ENCODE measurements around the gene STK24.

STK24 gene

DNA sequence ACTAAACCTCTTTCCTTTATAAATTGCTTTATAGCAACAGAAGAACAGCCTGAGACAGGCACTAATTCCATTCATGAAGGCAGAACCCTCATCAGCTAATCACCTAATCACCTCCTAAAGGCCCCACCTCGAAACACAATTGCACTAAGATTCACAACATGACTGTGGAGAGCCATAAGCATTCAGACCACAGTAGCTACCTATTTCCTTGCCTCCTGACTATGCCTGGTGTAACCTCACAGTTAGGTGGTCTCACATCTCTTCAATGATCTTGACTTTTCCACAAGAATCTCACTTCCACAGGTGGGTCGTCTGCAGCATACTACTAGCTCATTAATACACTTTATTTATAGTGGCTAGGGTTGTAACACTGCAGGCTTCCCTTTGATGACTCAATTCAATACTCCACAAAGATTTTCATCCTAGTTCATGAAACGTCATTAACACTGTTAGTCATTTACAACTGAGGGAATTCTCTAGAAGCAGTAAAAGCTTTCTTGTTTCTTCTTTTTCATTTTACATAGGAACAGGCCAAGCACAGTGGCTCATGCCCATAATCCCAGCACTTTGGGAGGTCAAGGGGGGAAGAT lies 27.1 kb downstream of the STK24 start:
- DNase-seq: no peak

GRCh38 chr13:98549006-98549727 lies 27.7 kb downstream of the STK24 start:
- DNase-seq: no peak

GRCh38 chr13:98548230-98548629 lies 28.7 kb downstream of the STK24 start:
- no peak for DNase-seq

- DNase-seq: no peak
Observed at GRCh38 chr13:98547455-98547854, 29.5 kb downstream of the STK24 start.

- DNase-seq: no peak
Observed at GRCh38 chr13:98546402-98546801, 30.5 kb downstream of the STK24 start.

- no peak for DNase-seq
Observed at GRCh38 chr13:98544104-98544710, 32.7 kb downstream of the STK24 start.

- DNase-seq: no peak
Observed at GRCh38 chr13:98543378-98544103, 33.4 kb downstream of the STK24 start.

- no peak for DNase-seq
Observed at GRCh38 chr13:98542568-98543377, 34.1 kb downstream of the STK24 start.

- no peak for DNase-seq
Observed at GRCh38 chr13:98541701-98542203, 35.2 kb downstream of the STK24 start.

GRCh38 chr13:98541191-98541590 lies 35.7 kb downstream of the STK24 start:
- no peak for DNase-seq

DNA sequence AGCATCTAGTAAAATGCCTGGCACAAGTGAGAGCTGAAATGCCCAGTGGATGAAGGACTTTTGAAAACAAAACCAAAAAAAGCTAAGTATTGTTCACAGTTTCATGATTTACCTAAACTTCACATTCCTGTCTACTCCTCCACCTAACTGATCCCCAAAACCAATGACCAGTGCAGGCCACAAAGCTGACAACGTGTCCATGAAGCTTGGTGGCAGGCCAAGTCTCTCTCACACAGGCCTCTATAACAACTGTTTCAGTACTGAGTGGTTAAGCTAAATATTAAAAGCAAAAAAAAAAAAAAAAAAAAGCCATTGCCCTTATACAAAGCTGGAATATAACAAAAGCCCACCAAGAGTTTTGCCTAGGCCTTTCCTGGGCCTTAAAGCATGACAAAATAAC lies 36.4 kb downstream of the STK24 start:
- no peak for DNase-seq

DNA sequence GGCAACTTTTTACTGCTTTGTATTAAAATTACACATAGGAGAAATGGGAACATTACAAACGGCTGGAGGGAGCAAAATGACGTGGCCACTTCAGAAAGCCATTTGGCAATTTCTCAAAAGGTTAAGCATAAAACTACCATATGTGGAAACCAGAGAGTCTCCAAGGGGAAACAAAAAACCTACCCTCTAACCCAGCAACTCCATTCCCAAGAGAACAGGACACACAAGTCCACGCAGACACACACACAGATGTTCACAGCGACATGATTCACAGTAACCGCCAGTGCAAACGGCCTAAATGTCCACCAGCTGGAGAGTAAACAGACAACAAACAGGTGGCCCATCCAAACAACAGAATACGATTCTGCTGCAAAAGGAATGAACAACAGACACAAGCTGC lies 37.2 kb downstream of the STK24 start:
- DNase-seq: no peak

DNA sequence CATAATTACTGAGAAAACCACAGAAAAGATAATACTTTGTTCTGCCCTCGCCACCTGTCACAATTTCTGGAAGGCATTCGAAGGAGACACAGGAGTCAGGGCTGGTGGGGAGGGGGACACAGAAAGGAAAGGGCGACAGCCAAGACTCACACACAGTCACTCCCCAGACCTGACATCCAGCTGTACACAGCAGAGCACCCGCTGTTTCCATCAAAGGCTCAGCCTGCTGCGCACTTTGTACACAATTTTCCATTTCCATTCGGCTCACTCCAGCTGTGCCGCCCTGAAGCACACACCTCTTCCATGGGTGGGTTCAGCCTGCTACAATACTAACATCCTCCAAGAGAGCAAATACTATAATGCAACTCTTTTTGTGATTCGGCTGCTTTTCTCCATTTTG lies 38.0 kb downstream of the STK24 start:
- no peak for DNase-seq

GRCh38 chr13:98537740-98538139 lies 39.2 kb downstream of the STK24 start:
- no peak for DNase-seq

- DNase-seq: no peak
Observed at GRCh38 chr13:98537306-98537705, 39.6 kb downstream of the STK24 start.

DNA sequence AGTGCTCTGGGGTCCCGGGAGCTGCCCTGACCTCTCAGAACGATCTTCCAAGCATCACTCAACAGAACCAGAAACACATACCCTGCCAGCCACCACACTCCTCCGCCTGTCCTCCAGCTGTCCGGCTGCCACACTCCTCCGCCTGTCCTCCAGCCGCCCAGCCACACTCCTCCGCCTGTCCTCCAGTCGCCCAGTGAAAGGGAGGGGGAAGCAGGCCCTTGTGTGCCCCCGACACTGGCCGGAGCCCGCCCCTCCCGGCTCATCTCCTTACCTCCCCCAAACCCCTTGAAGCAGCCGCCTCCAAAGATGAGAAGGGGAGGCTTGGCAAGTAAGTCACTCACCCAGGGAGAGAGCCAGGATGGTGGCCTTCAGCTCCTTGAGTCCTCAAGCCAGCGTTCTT lies 40.2 kb downstream of the STK24 start:
- DNase-seq: no peak

DNA sequence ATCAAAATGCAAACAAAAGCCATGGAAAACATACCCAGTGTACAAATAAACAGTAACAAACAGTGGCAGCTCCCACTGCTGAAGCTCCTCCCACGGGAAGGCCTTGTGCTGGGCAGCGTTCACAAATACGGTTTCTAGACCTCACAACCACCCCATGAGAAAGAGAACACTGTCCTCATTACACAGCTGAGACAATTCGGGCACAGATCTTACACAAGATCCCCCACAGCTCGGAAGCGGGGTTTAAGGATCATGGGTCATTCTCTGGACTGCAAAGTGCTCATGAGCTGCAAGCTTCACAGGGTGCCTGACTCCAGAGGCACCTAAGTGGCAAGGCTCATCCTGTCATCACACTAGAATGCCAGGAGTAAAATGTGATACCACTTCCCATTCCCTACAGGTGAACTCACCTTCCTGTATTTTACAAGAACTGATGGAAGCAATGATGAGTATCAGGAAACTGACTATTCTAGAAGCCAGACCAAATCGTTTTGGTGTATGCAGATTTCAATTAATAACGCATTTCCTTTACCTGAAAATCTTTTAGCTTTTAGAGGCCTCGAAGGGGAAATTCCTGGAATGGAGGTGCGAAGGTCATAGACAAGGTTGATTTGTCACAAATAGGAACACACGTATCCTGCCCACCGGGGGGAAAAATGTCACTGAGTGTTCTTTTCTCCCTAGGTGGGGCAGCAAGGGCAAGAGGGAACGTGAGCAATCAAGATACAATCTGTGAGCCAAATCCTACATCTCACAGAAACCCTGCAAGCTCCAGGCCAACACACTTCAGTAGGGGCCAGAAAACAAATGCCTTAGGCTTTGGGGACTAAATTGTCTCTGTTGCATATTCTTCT lies 41.2 kb downstream of the STK24 start:
- no peak for DNase-seq

DNA sequence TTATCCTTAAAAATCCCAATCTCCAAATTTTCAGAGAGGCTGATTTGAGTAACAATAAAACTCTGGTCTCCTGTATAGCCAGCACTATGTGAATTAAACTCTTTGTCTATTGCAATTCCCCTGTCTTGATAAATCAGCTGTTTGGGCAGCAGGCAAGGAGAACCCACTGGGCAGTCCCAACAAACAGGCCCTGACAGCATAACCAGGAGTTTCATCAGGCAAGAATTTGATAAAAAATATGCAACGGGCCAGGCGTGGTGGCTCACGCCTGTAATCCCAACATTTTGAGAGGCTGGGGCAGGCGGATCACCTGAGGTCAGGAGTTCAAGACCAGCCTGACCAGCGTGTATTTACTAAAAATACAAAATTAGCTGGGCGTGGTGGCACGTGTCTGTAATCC lies 42.1 kb downstream of the STK24 start:
- DNase-seq: no peak

DNA sequence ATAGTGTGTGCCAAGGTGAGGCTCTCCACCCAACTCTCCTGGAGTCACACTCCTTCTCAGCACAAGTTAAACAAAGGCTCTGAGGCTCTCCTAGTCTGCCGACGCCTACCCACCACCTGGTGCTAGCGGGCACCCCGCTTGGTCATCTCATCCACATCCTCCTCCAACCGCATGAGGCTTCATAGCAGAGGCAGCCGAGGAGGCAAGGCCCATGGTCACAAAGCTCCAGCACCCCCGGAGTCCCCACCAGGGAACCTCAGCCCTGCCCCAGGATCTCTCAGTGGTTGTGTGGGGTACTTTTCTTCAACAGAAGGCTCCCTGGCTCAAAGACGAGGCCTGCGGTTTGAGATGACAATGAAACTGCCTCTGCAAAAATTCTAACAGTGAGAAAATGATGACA lies 43.0 kb downstream of the STK24 start:
- DNase-seq: no peak

DNA sequence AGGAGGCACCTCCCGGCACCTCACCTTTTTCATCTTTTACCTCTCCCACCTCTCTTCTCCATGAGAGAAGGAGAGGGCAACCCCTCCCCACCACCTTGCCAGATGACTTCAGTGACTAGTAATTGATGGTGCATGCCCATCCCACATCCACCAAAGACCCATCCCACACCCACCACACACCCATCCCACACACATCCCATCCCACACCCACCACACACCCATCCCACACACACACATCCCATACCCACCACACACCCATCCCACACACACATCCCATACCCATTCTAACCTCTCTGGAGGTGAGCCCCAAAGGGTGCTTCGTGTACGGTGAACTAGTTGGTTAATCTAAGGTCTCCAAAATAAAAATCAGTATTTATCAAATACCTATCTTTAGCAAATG lies 44.7 kb downstream of the STK24 start:
- no peak for DNase-seq

DNA sequence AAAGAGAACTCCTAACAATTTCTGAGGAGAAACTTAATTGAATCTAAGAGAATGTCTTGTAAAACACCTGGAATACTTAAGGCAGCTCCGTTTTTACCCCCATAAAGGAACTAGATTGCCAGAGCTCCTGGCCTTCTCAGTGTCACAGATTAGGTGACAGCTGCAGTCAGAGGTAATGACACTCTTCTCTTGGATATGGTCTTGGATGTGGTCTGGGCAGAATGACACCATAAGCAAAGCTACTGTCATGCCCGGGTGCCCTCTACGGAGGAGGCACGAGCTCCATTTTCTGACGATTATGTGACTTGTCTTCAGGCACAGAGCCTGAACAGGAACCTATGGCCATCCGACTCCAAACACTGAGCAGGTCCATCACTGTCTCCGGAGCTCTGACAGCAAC lies 46.7 kb downstream of the STK24 start:
- DNase-seq: no peak

- DNase-seq: no peak
Observed at GRCh38 chr13:98529171-98529570, 47.7 kb downstream of the STK24 start.

All from activated CD4-positive, CD25-positive, alpha-beta regulatory T cell treated with anti-CD3 and anti-CD28 coated beads, Interleukin-2, amount 50 U/mL, for 72 hours (primary cell).